GM18502 (cell line): ENCODE results near the gene TMEM60.
"Not testable (repeated sequence)": the region's sequence is repeated elsewhere in the genome, so short reads cannot be mapped to it uniquely, and the experiment has no call there.

Source experiments
- ATAC-seq: cut with Tn5 transposase; IDR thresholded peaks from one replicate; pipeline ENCODE4 v1.9.1; 2021; ENCODE audit warnings: mild to moderate bottlenecking; ENCODE audit not compliant: unreplicated experiment, poor library complexity

TMEM60 gene

GRCh38 chr7:77798394-77799077 lies at the start of gene TMEM60, which contains the start of gene PHTF2:
TMEM60 (minus strand) TSS chr7:77798434; CDS start chr7:77794373, 4,061 bp downstream.
PHTF2 (plus strand) TSS chr7:77798773.
- ATAC-seq: peak; percentile 91

- no peak for ATAC-seq
Measured at GRCh38 chr7:77846317-77847092, 48.3 kb upstream of the TMEM60 start.

GRCh38 chr7:77843194-77843593 lies 45.0 kb upstream of the TMEM60 start:
- ATAC-seq: no peak

- ATAC-seq: no peak
Measured at GRCh38 chr7:77839919-77840318, 41.7 kb upstream of the TMEM60 start.

- no peak for ATAC-seq
Measured at GRCh38 chr7:77838929-77839491, 40.8 kb upstream of the TMEM60 start.

GRCh38 chr7:77837966-77838365 lies 39.7 kb upstream of the TMEM60 start:
- no peak for ATAC-seq

GRCh38 chr7:77837275-77837674 lies 39.0 kb upstream of the TMEM60 start:
- no peak for ATAC-seq

- ATAC-seq: not testable (repeated sequence)
Measured at GRCh38 chr7:77836425-77836824, 38.2 kb upstream of the TMEM60 start.

- no peak for ATAC-seq
Measured at GRCh38 chr7:77833136-77833535, 34.9 kb upstream of the TMEM60 start.

- no peak for ATAC-seq
Measured at GRCh38 chr7:77831953-77832352, 33.7 kb upstream of the TMEM60 start.

- no peak for ATAC-seq
Measured at GRCh38 chr7:77831481-77831880, 33.2 kb upstream of the TMEM60 start.

GRCh38 chr7:77830649-77831355 lies 32.6 kb upstream of the TMEM60 start:
- ATAC-seq: no peak

- no peak for ATAC-seq
Measured at GRCh38 chr7:77827999-77828398, 29.8 kb upstream of the TMEM60 start.

GRCh38 chr7:77826300-77826699 lies 28.1 kb upstream of the TMEM60 start:
- no peak for ATAC-seq

GRCh38 chr7:77825131-77825530 lies 26.9 kb upstream of the TMEM60 start:
- no peak for ATAC-seq

GRCh38 chr7:77824636-77825035 lies 26.4 kb upstream of the TMEM60 start:
- no peak for ATAC-seq

GRCh38 chr7:77823787-77824186 lies 25.6 kb upstream of the TMEM60 start:
- ATAC-seq: peak; percentile 31

- ATAC-seq: no peak
Measured at GRCh38 chr7:77822269-77822668, 24.0 kb upstream of the TMEM60 start.

- ATAC-seq: no peak
Measured at GRCh38 chr7:77820967-77821366, 22.7 kb upstream of the TMEM60 start.

- no peak for ATAC-seq
Measured at GRCh38 chr7:77819021-77819420, 20.8 kb upstream of the TMEM60 start.

- no peak for ATAC-seq
Measured at GRCh38 chr7:77813180-77813579, 14.9 kb upstream of the TMEM60 start.
